Measurements from ENCODE around the gene QSOX1.

- TF ChIP-seq CTCF (IDR thresholded peaks at IDR 0.05; ENCODE audit: poor library complexity) (no peak), EZH2 (IDR thresholded peaks at IDR 0.05; ENCODE audit: borderline replicate concordance) (no peak), EZH2phosphoT487 (IDR thresholded peaks at IDR 0.05; ENCODE audit: low read depth, severe bottlenecking, unreplicated experiment) (no peak)
These were observed 12.5 kb downstream of the QSOX1 start for GRCh38 chr1:180167021-180167701.

Data from hepatocyte (in vitro differentiated cells).